GM11168 (cell line): ENCODE measurements around the gene RHBDL1.

Source experiments
- in situ Hi-C: fragments of 300-500 bp; cut with MboI; formaldehyde crosslinking; loops from one replicate; pipeline ENCODE4 v1.12.0; 2022; ENCODE audit warnings: low sequenced_read_pairs; ENCODE audit not compliant: unreplicated experiment

The RHBDL1 gene

GRCh38 chr16:652454-653305 lies 22.8 kb upstream of the RHBDL1 start:
- in situ Hi-C loops, result no loop called here

DNA sequence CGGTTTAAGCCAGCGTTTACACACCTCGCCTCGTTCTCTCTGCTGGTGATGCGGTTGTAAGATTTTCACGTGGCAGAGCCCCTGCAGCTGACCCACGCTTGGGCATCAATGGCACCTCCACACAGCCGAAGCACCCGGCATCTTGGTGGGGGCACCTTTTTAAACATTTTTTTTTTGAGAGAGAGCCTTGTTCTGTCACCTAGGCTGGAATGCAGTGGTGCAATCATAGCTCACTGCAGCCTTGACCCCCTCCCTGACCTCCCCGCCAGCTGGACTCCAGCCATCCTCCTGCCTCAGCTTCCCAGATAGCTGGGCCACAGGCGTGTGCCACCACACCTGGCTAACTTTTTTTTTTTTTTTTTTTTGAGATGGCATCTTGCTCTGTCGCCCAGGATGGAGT lies 21.4 kb upstream of the RHBDL1 start:
- in situ Hi-C loops, result no loop called here

DNA sequence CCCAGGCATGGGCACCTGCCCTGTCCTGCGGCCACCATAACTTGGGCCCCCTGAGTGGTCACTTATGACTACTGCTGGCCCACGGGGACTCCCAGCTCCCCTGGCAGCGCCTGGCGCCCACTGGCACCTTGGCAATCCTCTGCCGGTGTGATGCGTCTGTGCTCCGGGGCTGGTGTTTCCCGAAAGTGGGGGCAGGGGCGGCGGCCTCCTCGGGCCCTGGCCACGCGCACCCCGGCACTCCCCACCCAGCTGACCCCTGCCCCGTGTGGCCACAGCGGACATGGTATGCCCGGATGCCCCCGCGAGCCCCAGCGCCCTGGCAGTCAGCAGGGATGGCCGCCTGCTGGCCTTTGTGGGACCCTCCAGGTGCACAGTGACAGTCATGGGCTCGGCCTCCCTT lies 18.0 kb upstream of the RHBDL1 start:
- in situ Hi-C loops, result no loop called here

GRCh38 chr16:658679-659571 lies 16.5 kb upstream of the RHBDL1 start:
- in situ Hi-C loops, result no loop called here

DNA sequence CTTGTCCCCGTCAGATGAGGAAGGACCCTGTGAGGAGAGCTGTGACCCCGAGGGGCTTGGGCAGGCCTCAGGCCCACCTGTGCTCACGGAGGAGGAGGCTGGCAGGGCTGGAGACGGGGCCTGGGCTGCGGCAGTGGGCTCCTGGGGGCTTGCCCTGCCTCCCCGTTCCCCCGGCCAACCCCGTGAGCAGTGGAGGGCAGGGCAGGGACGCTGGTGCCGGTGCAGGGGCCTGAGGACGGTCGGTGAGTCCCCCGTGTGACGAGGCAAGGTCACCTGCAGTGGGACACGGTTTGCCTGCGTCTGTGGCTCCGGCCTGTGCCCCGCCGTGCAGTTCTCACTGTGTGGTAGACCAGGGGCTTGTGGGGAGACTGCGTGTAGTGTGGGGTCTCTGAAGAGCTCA lies 15.9 kb upstream of the RHBDL1 start:
- in situ Hi-C loops, result no loop called here

- in situ Hi-C loops, result no loop called here
Measured at GRCh38 chr16:660132-660458, 15.4 kb upstream of the RHBDL1 start.

GRCh38 chr16:660459-661183 lies 14.8 kb upstream of the RHBDL1 start:
- in situ Hi-C loops, result no loop called here

DNA sequence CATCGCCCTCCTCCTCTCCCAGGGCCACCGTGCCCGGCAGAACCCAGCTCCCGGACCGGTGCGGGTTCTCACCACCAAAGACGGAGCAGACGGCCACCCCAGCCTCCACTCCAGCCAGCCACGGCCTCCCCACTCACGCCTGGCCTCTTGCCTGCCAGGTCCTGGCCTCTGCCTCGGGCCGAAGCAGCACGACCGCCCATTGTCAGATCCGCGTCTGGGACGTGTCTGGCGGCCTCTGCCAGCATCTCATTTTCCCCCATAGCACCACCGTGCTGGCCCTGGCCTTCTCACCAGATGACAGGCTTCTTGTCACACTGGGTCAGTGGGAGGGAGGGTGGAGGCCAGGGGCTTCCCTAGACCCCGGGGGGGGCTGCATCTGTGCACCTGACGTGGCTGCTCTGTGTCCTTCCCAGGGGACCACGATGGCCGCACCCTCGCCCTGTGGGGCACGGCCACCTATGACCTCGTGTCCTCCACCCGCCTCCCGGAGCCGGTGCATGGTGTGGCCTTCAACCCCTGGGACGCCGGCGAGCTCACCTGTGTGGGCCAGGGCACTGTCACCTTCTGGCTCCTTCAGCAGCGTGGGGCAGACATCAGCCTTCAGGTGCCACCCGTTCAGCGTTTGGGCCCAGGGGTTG lies 14.2 kb upstream of the RHBDL1 start:
- in situ Hi-C loops, result no loop called here

GRCh38 chr16:662095-662494 lies 13.4 kb upstream of the RHBDL1 start:
- in situ Hi-C loops, result no loop called here

DNA sequence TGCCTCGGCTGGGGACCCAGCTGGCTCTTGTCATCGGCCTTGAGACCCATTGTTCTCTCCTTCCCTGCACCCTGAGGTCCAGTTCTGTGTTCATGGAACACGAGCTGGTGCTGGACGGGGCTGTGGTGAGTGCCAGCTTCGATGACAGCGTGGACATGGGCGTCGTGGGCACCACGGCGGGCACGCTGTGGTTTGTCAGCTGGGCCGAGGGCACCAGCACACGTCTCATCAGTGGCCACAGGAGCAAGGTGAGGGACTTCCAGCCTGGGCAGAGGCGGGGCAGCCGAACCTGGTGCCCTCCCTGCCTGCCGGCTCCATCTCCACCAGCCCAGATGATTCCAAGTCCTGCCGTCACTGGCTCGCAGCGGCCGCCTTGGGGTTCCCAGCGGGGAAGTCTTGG lies 12.9 kb upstream of the RHBDL1 start:
- in situ Hi-C loops, result no loop called here

DNA sequence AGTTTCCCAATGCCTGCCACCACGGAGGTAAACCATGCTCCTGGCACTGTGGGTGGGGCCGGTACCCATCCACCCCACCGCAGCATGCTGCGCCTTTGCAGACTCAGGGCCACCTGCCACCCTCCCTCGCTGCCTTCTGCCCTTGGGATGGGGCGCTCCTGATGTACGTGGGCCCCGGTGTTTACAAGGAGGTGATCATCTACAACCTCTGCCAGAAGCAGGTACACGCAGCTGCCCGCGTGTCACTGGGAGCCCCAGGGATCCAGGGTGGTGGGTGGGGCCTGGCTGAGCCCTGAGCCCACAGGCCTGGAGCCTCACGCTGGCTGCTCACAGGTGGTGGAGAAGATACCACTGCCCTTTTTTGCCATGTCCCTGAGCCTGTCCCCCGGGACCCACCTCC lies 8.9 kb upstream of the RHBDL1 start:
- in situ Hi-C loops, result no loop called here

DNA sequence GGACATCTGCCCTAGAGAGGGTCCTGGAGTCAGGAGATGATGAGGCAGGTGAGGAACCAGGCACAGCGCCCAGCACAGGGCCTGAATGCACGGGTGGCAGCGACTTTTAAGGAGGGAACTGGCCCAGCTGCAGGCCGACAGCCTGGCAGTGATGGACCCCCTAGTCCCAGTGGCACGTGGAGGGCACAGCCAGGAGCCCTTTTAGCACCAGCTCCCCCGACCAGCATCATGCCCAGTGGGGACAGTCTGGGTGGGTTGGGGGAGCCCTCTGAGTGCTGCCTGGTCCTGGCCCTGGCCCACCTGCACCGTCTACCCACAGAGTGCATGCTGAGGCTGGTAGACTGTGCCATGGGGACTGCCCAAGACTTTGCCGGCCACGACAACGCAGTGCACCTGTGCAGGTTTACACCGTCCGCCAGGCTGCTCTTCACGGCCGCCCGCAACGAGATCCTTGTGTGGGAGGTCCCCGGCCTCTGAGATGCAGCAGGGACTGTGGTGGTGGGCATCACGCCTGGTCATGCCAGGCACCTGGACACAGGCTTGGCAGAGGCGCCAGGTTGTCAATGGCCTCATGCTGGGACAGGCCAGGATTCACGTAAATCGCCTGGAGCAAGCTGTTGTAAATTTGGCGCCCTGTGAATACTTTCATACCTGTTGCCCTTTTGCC lies 8.2 kb upstream of the RHBDL1 start:
- in situ Hi-C loops, result no loop called here

- in situ Hi-C loops, result no loop called here
Measured at GRCh38 chr16:667780-668518, 7.5 kb upstream of the RHBDL1 start, which contains the start of gene RHOT2. RHOT2 (plus strand) TSS chr16:668132; CDS start chr16:668200, 68 bp downstream.

GRCh38 chr16:668519-669171 lies 6.8 kb upstream of the RHBDL1 start:
- in situ Hi-C loops, result no loop called here

DNA sequence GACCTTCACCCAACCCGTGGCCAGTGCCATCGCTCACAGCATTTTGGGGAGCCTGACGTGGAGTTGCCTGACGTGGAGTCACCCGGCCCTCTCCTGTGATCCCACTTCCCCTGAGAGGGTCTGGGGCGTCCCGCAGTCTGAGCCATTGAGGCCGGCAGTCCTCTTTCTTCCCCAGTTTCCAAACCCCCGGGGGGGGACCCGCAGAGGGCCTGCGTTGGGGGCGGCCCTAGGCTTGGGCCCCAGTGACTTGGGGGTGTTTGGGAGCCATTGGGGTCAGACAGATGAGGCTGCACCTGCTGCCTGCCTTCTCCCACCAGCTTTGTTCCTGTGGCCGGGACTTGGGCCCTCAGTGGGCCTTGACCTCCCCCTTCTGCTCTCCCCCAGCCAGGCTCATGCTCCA lies 5.8 kb upstream of the RHBDL1 start:
- in situ Hi-C loops, result no loop called here

DNA sequence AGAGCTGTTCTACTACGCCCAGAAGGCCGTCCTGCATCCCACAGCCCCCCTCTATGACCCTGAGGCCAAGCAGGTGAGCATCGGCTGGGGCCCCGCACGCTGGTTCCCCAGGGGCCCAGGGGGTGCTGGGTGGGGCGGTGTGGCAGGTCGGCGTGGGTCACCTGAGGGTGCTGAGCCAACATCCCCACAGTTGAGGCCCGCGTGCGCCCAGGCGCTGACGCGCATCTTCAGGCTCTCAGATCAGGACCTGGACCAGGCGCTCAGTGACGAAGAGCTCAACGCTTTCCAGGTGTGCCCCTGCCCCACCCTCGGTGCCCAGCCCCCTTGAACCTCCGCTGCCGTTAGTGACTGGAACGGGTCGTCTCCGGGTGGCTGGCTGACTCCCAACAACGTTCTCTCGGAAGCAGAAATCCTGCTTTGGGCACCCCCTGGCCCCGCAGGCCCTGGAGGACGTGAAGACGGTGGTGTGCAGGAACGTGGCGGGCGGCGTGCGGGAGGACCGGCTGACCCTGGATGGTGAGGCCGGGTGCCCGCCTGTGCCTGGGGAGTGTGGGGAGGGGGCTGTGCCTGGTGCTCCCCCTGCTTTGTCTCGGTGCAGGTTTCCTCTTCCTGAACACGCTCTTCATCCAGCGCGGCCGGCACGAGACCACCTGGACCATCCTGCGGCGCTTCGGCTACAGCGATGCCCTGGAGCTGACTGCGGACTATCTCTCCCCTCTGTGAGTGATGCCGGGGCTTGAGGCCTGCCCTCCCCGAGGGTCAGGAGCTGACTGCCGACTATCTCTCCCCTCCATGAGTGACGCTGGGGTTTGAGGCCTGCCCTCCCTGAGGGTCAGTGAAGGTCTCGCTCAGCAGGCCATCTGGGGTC lies 4.8 kb upstream of the RHBDL1 start:
- in situ Hi-C loops, result no loop called here

GRCh38 chr16:671353-672131 lies 3.9 kb upstream of the RHBDL1 start:
- in situ Hi-C loops, result no loop called here
